ENCODE results near the gene ITIH4. TPM values are rescaled to one million over a fixed set of nuclear protein-coding genes. Genes with fewer than 3 reads are reported as not detected.
"Not testable (repeated sequence)": the region's sequence is repeated elsewhere in the genome, so short reads cannot be mapped to it uniquely, and the experiment has no call there.

ITIH4 gene
- total RNA-seq, 1 donor, result 1.3 TPM

GRCh38 chr3:52777127-52777958, 53.1 kb downstream of the ITIH4 start, which contains the start of gene ITIH1:
TSS of gene ITIH1 (plus strand) at chr3:52777599. CDS start at chr3:52777616, 17 bp downstream.
- H3K4me3 ChIP-seq (ENCODE audit: low read depth, low read length), result no peak within 1 kb of the TSS
- no peak for TF ChIP-seq CTCF (IDR thresholded peaks at IDR 0.05; ENCODE audit: insufficient read depth, low read depth, low read length)
- no peak for DNase-seq (ENCODE audit: low read depth)

GRCh38 chr3:52776486-52776885, 54.0 kb downstream of the ITIH4 start:
- H3K4me3 ChIP-seq (ENCODE audit: low read depth, low read length); DNase-seq (ENCODE audit: low read depth): not testable (repeated sequence)

- no peak overlapping the region for H3K4me3 ChIP-seq (ENCODE audit: low read depth, low read length)
- TF ChIP-seq CTCF (IDR thresholded peaks at IDR 0.05; ENCODE audit: insufficient read depth, low read depth, low read length), result no peak
- no peak for DNase-seq (ENCODE audit: low read depth)
Measured at GRCh38 chr3:52775877-52776276, 54.6 kb downstream of the ITIH4 start.

- DNase-seq (ENCODE audit: low read depth), result no peak
- no peak overlapping the region for H3K4me3 ChIP-seq (ENCODE audit: low read depth, low read length)
- TF ChIP-seq CTCF (IDR thresholded peaks at IDR 0.05; ENCODE audit: insufficient read depth, low read depth, low read length), result no peak
Measured at GRCh38 chr3:52774901-52775864, 55.3 kb downstream of the ITIH4 start.

- no peak overlapping the region for H3K4me3 ChIP-seq (ENCODE audit: low read depth, low read length)
- DNase-seq (ENCODE audit: low read depth), result no peak
- no peak for TF ChIP-seq CTCF (IDR thresholded peaks at IDR 0.05; ENCODE audit: insufficient read depth, low read depth, low read length)
Measured at GRCh38 chr3:52774066-52774713, 56.3 kb downstream of the ITIH4 start.

- no peak for TF ChIP-seq CTCF (IDR thresholded peaks at IDR 0.05; ENCODE audit: insufficient read depth, low read depth, low read length)
- H3K4me3 ChIP-seq (ENCODE audit: low read depth, low read length), result no peak overlapping the region
- no peak for DNase-seq (ENCODE audit: low read depth)
Measured at GRCh38 chr3:52773361-52774065, 57.0 kb downstream of the ITIH4 start.

Data from fibroblast of villous mesenchyme (primary cell).